Fibroblast of lung (primary cell): ENCODE results near the gene SLC51B. TPM values are rescaled to one million over a fixed set of nuclear protein-coding genes. Genes with fewer than 3 reads are reported as not detected.

Experiments
- DNase-seq, 2 donors: peaks; one replicate each; pipeline versions ENCODE4 v3.0.0 to v3.0.0-alpha.2; 2010; ENCODE audit warnings: low read depth in 2 of 2
- H2AFZ ChIP-seq: 2 replicates; pipeline ENCODE4 v1.5.1; 2012; ENCODE audit warnings: low read length, control low read depth, inconsistent platforms
- H3K27ac ChIP-seq: 2 replicates; pipeline ENCODE4 v1.5.1; 2011; ENCODE audit warnings: low read length, control low read depth; ENCODE audit not compliant: insufficient read depth
- H3K27me3 ChIP-seq: 2 replicates; pipeline ENCODE4 v1.5.1; 2011; ENCODE audit warnings: mild to moderate bottlenecking, low read length; ENCODE audit not compliant: control insufficient read depth, insufficient read depth
- H3K36me3 ChIP-seq: 2 replicates; pipeline ENCODE4 v1.5.1; 2011; ENCODE audit warnings: low read length; ENCODE audit not compliant: control insufficient read depth, insufficient read depth
- H3K4me1 ChIP-seq: 2 replicates; pipeline ENCODE4 v1.5.1; 2011; ENCODE audit warnings: low read length; ENCODE audit not compliant: control insufficient read depth, insufficient read depth; ENCODE audit errors: extremely low read depth
- H3K4me2 ChIP-seq: 2 replicates; pipeline ENCODE4 v1.5.1; 2011; ENCODE audit warnings: low read length, control low read depth; ENCODE audit not compliant: insufficient read depth; ENCODE audit errors: extremely low read depth
- H3K4me3 ChIP-seq, 4 experiments: fragments of 200-600 bp in 1 of 4; sonication (generic) in 1 of 4; replicated peaks in 1 of 4; 2 replicates each; pipeline ENCODE4 v1.5.1; 2011 to 2016; ENCODE audit warnings: low read length in 4 of 4, low read depth in 3 of 4, mild to moderate bottlenecking in 3 of 4, control low read depth in 2 of 4, inconsistent platforms in 1 of 4, mixed read lengths in 1 of 4; ENCODE audit not compliant: insufficient read depth in 1 of 4; ENCODE audit errors: control extremely low read depth in 1 of 4
- H3K79me2 ChIP-seq: 2 replicates; pipeline ENCODE4 v1.5.1; 2012; ENCODE audit warnings: mild to moderate bottlenecking, low read length, inconsistent platforms; ENCODE audit not compliant: control insufficient read depth, insufficient read depth
- H3K9ac ChIP-seq: 2 replicates; pipeline ENCODE4 v1.5.1; 2011; ENCODE audit warnings: mild to moderate bottlenecking, low read length, control low read depth; ENCODE audit not compliant: insufficient read depth
- H3K9me3 ChIP-seq: 2 replicates; pipeline ENCODE4 v1.5.1; 2012; ENCODE audit warnings: low read depth, low read length; ENCODE audit not compliant: control insufficient read depth, insufficient read depth
- H4K20me1 ChIP-seq: 2 replicates; pipeline ENCODE4 v1.5.1; 2011; ENCODE audit warnings: low read length; ENCODE audit not compliant: control insufficient read depth, insufficient read depth; ENCODE audit errors: extremely low read depth
- EZH2 ChIP-seq: IDR thresholded peaks from 2 replicates; pipeline ENCODE4 v1.5.1; 2012; ENCODE audit warnings: low read length, control low read depth, mild to moderate bottlenecking; ENCODE audit errors: missing control alignments
- polyA plus RNA-seq, 2 donors: library from polyadenylated mRNA; depleted of rRNA in 1 of 2; stranded (reverse) in 1 of 2; unstranded in 1 of 2; fragments of >200 nt; gene quantifications; 2 replicates each; pipeline ENCODE4 v1.2.1, GENCODE V29; 2011 to 2012; ENCODE audit warnings: missing spikeins in 1 of 2
- total RNA-seq: library from RNA; depleted of rRNA; stranded (reverse); fragments of >200 nt; gene quantifications from 2 replicates; pipeline ENCODE4 v1.2.1, GENCODE V29; 2014
- TF ChIP-seq, protein P1 (sequence below), 2 donors: IDR thresholded peaks in 1 of 2; conservative IDR thresholded peaks in 1 of 2; 1 replicate in 1 of 2; 2 replicates in 1 of 2; pipeline ENCODE4 v1.5.1; 2011 to 2012; ENCODE audit warnings: low read length in 2 of 2, control low read depth in 1 of 2, inconsistent platforms in 1 of 2, low read depth in 1 of 2, mild to moderate bottlenecking in 1 of 2

The SLC51B gene
- total and polyA plus RNA-seq, 2 donors (not counting 1 experiment from before 2014, with no cell fraction given) = 0.66 to 0.98 TPM

GRCh38 chr15:65067645-65068402, 22.6 kb downstream of the SLC51B start, which contains the start of gene RASL12:
RASL12 (minus strand) TSS chr15:65067991; CDS start chr15:65067835, 156 bp downstream.
- Histone ChIP-seq H3K27me3 (peaks cover 9% of the 10 kb centered on the region), H3K27ac (peak within 1 kb of the TSS; percentile 78), H3K9me3 (no peaks in the 10 kb centered on the region), H3K9ac (peak within 1 kb of the TSS; percentile 34), H3K79me2 (no peaks in the 10 kb centered on the region), H3K4me1 (peaks cover 44% of the 10 kb centered on the region), H3K4me3 (peak within 1 kb of the TSS; percentile 36 to 80 (median 68)), H3K4me2 (peak within 1 kb of the TSS; percentile 75), H2AFZ (no peak within 1 kb of the TSS), H4K20me1 (no peaks in the 10 kb centered on the region), H3K36me3 (no peaks in the 10 kb centered on the region)
- peak in 1 of 2 donors; percentile 34 for DNase-seq
- TF ChIP-seq EZH2 = no peak
- TF ChIP-seq, protein P1, sequence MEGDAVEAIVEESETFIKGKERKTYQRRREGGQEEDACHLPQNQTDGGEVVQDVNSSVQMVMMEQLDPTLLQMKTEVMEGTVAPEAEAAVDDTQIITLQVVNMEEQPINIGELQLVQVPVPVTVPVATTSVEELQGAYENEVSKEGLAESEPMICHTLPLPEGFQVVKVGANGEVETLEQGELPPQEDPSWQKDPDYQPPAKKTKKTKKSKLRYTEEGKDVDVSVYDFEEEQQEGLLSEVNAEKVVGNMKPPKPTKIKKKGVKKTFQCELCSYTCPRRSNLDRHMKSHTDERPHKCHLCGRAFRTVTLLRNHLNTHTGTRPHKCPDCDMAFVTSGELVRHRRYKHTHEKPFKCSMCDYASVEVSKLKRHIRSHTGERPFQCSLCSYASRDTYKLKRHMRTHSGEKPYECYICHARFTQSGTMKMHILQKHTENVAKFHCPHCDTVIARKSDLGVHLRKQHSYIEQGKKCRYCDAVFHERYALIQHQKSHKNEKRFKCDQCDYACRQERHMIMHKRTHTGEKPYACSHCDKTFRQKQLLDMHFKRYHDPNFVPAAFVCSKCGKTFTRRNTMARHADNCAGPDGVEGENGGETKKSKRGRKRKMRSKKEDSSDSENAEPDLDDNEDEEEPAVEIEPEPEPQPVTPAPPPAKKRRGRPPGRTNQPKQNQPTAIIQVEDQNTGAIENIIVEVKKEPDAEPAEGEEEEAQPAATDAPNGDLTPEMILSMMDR (conservative IDR thresholded peaks at IDR 0.05 in 1 of 2, IDR thresholded peaks at IDR 0.05 in 1 of 2; ENCODE audit: low read depth in 1 of 2, low read length in 2 of 2) = no peak

GRCh38 chr15:65068403-65068788, 23.2 kb downstream of the SLC51B start:
- no peaks in the 10 kb centered on the region for H3K9me3 ChIP-seq
- H3K27me3 ChIP-seq = peaks cover 9% of the 10 kb centered on the region
- H3K36me3 ChIP-seq = no peaks in the 10 kb centered on the region
- H3K27ac ChIP-seq = peak overlapping the region; percentile 78
- peak overlapping the region in 2 of 4 experiments; percentile 27 to 80 for H3K4me3 ChIP-seq
- peaks cover 44% of the 10 kb centered on the region for H3K4me1 ChIP-seq
- peak overlapping the region; percentile 49 for H3K4me2 ChIP-seq
- no peak overlapping the region for H2AFZ ChIP-seq
- H3K9ac ChIP-seq = no peak overlapping the region
- no peaks in the 10 kb centered on the region for H3K79me2 ChIP-seq
- TF ChIP-seq, protein P1 (conservative IDR thresholded peaks at IDR 0.05 in 1 of 2, IDR thresholded peaks at IDR 0.05 in 1 of 2; ENCODE audit: low read depth in 1 of 2, low read length in 2 of 2) = no peak
- TF ChIP-seq EZH2 = no peak
- no peaks in the 10 kb centered on the region for H4K20me1 ChIP-seq
- DNase-seq = no peak

- H3K36me3 ChIP-seq = no peaks in the 10 kb centered on the region
- no peak overlapping the region for H3K4me3 ChIP-seq
- H3K79me2 ChIP-seq = no peaks in the 10 kb centered on the region
- H3K4me2 ChIP-seq = no peak overlapping the region
- TF ChIP-seq, protein P1 (conservative IDR thresholded peaks at IDR 0.05 in 1 of 2, IDR thresholded peaks at IDR 0.05 in 1 of 2; ENCODE audit: low read depth in 1 of 2, low read length in 2 of 2) = no peak
- TF ChIP-seq EZH2 = no peak
- peaks cover 44% of the 10 kb centered on the region for H3K4me1 ChIP-seq
- peak; percentile 95 to 100 for DNase-seq
- H3K27me3 ChIP-seq = peaks cover 9% of the 10 kb centered on the region
- peak overlapping the region; percentile 78 for H3K27ac ChIP-seq
- H2AFZ ChIP-seq = no peak overlapping the region
- H3K9ac ChIP-seq = no peak overlapping the region
- H4K20me1 ChIP-seq = no peaks in the 10 kb centered on the region
- no peaks in the 10 kb centered on the region for H3K9me3 ChIP-seq
Measured at GRCh38 chr15:65069179-65069578, 24.0 kb downstream of the SLC51B start.
